HEK293 (cell line): Measurements from ENCODE around the gene ZNF529.

ENCODE experiments used
- BCL11A ChIP-seq: fragments of 450-650 bp; formaldehyde crosslinking; IDR thresholded peaks from 2 replicates; pipeline ENCODE4 v1.5.1; 2016; ENCODE audit warnings: low read depth, missing biosample characterization, missing genetic modification characterization
- EGR2 ChIP-seq: fragments of 450-650 bp; formaldehyde crosslinking; IDR thresholded peaks from 2 replicates; pipeline ENCODE4 v1.5.1; 2016; ENCODE audit warnings: low read depth, missing biosample characterization, missing genetic modification characterization
- FEZF1 ChIP-seq: fragments of 450-650 bp; formaldehyde crosslinking; IDR thresholded peaks from 2 replicates; pipeline ENCODE4 v1.5.1; 2016; ENCODE audit warnings: missing biosample characterization, missing genetic modification characterization
- KLF10 ChIP-seq: fragments of 450-650 bp; IDR thresholded peaks from 2 replicates; pipeline ENCODE4 v1.5.1; 2018; ENCODE audit warnings: missing biosample characterization, mild to moderate bottlenecking, missing genetic modification characterization
- KLF9 ChIP-seq: fragments of 450-650 bp; formaldehyde crosslinking; IDR thresholded peaks from 2 replicates; pipeline ENCODE4 v1.5.1; 2016; ENCODE audit warnings: missing biosample characterization, missing genetic modification characterization, low read depth
- MZF1 ChIP-seq: fragments of 450-650 bp; formaldehyde crosslinking; IDR thresholded peaks from 2 replicates; pipeline ENCODE4 v1.5.1; 2017; ENCODE audit warnings: missing biosample characterization, missing genetic modification characterization, borderline replicate concordance
- SP7 ChIP-seq: fragments of 450-650 bp; formaldehyde crosslinking; IDR thresholded peaks from 2 replicates; pipeline ENCODE4 v1.5.1; 2016; ENCODE audit warnings: missing biosample characterization, missing genetic modification characterization
- ZBTB49 ChIP-seq: fragments of 450-650 bp; formaldehyde crosslinking; IDR thresholded peaks from 2 replicates; pipeline ENCODE4 v1.5.1; 2016; ENCODE audit warnings: missing biosample characterization, missing genetic modification characterization, low read depth
- ZNF148 ChIP-seq: fragments of 450-650 bp; formaldehyde crosslinking; IDR thresholded peaks from 2 replicates; pipeline ENCODE4 v1.5.0; 2017; ENCODE audit warnings: missing biosample characterization, missing genetic modification characterization, borderline replicate concordance
- ZNF155 ChIP-seq: fragments of 450-650 bp; formaldehyde crosslinking; IDR thresholded peaks from 2 replicates; pipeline ENCODE4 v1.5.1; 2016; ENCODE audit warnings: missing biosample characterization, missing genetic modification characterization
- ZNF18 ChIP-seq: fragments of 450-650 bp; formaldehyde crosslinking; IDR thresholded peaks from 2 replicates; pipeline ENCODE4 v1.5.1; 2016; ENCODE audit warnings: missing biosample characterization, missing genetic modification characterization
- ZNF202 ChIP-seq: fragments of 450-650 bp; formaldehyde crosslinking; IDR thresholded peaks from 2 replicates; pipeline ENCODE4 v1.5.1; 2016; ENCODE audit warnings: missing biosample characterization, missing genetic modification characterization, borderline replicate concordance
- ZNF223 ChIP-seq: fragments of 450-650 bp; formaldehyde crosslinking; IDR thresholded peaks from 2 replicates; pipeline ENCODE4 v1.5.1; 2016; ENCODE audit warnings: missing biosample characterization, missing genetic modification characterization
- ZNF23 ChIP-seq: fragments of 450-650 bp; formaldehyde crosslinking; IDR thresholded peaks from 2 replicates; pipeline ENCODE4 v1.5.1; 2016; ENCODE audit warnings: missing biosample characterization, missing genetic modification characterization, borderline replicate concordance
- ZNF24 ChIP-seq: fragments of 450-650 bp; formaldehyde crosslinking; IDR thresholded peaks from 2 replicates; pipeline ENCODE4 v1.5.1; 2016; ENCODE audit warnings: missing biosample characterization, missing genetic modification characterization
- ZNF280D ChIP-seq: fragments of 450-650 bp; formaldehyde crosslinking; IDR thresholded peaks from 2 replicates; pipeline ENCODE4 v1.5.1; 2016; ENCODE audit warnings: missing biosample characterization, missing genetic modification characterization
- ZNF350 ChIP-seq: fragments of 450-650 bp; formaldehyde crosslinking; IDR thresholded peaks from 2 replicates; pipeline ENCODE4 v1.5.0; 2017; ENCODE audit warnings: missing biosample characterization, mild to moderate bottlenecking, missing genetic modification characterization
- ZNF473 ChIP-seq: fragments of 450-650 bp; formaldehyde crosslinking; IDR thresholded peaks from 2 replicates; pipeline ENCODE4 v1.5.1; 2017; ENCODE audit warnings: missing biosample characterization, missing genetic modification characterization
- ZNF513 ChIP-seq: fragments of 450-650 bp; IDR thresholded peaks from 2 replicates; pipeline ENCODE4 v1.5.1; 2018; ENCODE audit warnings: missing biosample characterization, missing genetic modification characterization
- ZNF530 ChIP-seq: fragments of 450-650 bp; formaldehyde crosslinking; IDR thresholded peaks from 2 replicates; pipeline ENCODE4 v1.5.1; 2016; ENCODE audit warnings: low read depth, missing biosample characterization, missing genetic modification characterization
- ZNF585B ChIP-seq: fragments of 450-650 bp; formaldehyde crosslinking; IDR thresholded peaks from 2 replicates; pipeline ENCODE4 v1.5.1; 2016; ENCODE audit warnings: missing biosample characterization, missing genetic modification characterization
- ZNF629 ChIP-seq: fragments of 450-650 bp; formaldehyde crosslinking; IDR thresholded peaks from 2 replicates; pipeline ENCODE4 v1.5.1; 2017; ENCODE audit warnings: missing biosample characterization, missing genetic modification characterization
- ZNF639 ChIP-seq: fragments of 450-650 bp; formaldehyde crosslinking; IDR thresholded peaks from 2 replicates; pipeline ENCODE4 v1.5.1; 2016; ENCODE audit warnings: missing biosample characterization, missing genetic modification characterization
- ZNF654 ChIP-seq: fragments of 450-650 bp; formaldehyde crosslinking; IDR thresholded peaks from 2 replicates; pipeline ENCODE4 v1.5.1; 2016; ENCODE audit warnings: low read depth, missing biosample characterization, missing genetic modification characterization
- ZNF747 ChIP-seq: fragments of 450-650 bp; formaldehyde crosslinking; IDR thresholded peaks from 2 replicates; pipeline ENCODE4 v1.5.1; 2016; ENCODE audit warnings: missing biosample characterization, missing genetic modification characterization
- ZSCAN18 ChIP-seq: fragments of 450-650 bp; formaldehyde crosslinking; IDR thresholded peaks from 2 replicates; pipeline ENCODE4 v1.5.1; 2016; ENCODE audit warnings: missing biosample characterization, missing genetic modification characterization

The ZNF529 gene

GRCh38 chr19:36528921-36529518 is 44.1 kb downstream of the ZNF529 start (continued):
- TF ChIP-seq ZNF148 (tag by site-specific recombination) (no peak), ZNF473 (tag by site-specific recombination) (peak; percentile 86; the same call in 1 of the 2 replicates), ZNF155 (tag by site-specific recombination) (no peak; the same call in 1 of the 2 replicates), ZSCAN18 (tag by site-specific recombination) (peak; percentile 45), BCL11A (tag by site-specific recombination) (no peak; the same call in 1 of the 2 replicates), ZBTB49 (tag by site-specific recombination) (no peak), ZNF18 (tag by site-specific recombination) (no peak; the same call in 1 of the 2 replicates), FEZF1 (tag by site-specific recombination) (no peak), SP7 (tag by site-specific recombination) (no peak), ZNF654 (tag by site-specific recombination) (no peak), ZNF530 (no peak), ZNF629 (tag by site-specific recombination) (no peak; the same call in 1 of the 2 replicates), ZNF350 (no peak), ZNF202 (tag by site-specific recombination) (no peak), ZNF223 (tag by site-specific recombination) (no peak; the same call in 1 of the 2 replicates), ZNF513 (tag by site-specific recombination) (no peak), ZNF747 (tag by site-specific recombination) (peak; percentile 88), EGR2 (tag by site-specific recombination) (peak; percentile 98), ZNF23 (tag by site-specific recombination) (no peak), ZNF639 (tag by site-specific recombination) (peak; percentile 27; the same call in 1 of the 2 replicates), ZNF585B (tag by site-specific recombination) (no peak), MZF1 (tag by site-specific recombination) (peak; percentile 43; the same call in 1 of the 2 replicates), KLF9 (tag by site-specific recombination) (peak; percentile 70), KLF10 (tag by site-specific recombination) (no peak), ZNF280D (tag by site-specific recombination) (peak; percentile 99), ZNF24 (no peak; the same call in 1 of the 2 replicates)
